ENCODE results near the gene MROH2A.

Gene MROH2A

DNA sequence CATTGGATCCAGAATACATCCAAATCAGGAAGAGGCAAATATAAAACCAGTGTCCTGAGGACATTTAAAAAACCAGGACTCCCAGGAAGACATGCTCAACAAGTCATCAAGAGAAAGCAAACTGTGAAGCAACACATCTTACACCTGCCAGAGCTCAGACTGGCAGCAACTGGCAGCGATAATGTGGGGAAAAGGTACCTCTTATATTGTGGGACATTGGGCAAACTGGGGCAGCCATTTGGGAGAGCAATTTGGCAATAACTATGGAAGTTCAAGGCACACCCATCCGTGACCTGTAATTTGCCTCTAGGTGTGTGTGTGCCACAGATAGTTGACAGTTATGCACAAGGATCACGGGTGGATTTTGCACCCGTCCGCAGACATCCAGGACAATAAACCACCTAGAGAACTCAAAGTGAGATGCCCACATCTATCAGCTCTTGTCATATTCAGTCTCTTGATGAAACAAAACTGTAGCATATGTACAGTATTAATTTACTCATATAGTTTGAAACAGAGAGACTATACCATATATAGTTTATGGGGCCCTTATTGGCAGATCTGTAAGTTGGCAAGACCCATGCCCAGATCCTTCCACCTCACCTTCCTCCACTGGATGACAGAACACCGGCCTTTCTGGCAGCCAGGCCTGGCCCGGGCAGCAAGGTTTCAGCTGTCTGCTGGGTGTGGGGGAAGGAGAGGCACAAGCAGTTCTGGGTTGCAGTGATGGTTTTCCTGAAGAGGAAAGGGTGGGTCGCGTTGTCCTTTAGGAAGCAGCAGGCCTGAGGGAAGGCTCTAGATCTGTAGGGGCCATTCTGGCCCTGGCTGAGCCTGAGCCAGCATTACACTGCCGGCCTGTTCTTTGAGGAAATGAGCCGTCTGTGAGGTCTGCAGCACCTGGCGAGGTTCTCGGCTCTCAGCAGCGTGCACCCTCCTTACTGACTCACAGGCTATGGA is 57.4 kb downstream of the MROH2A start:
- H3K79me2 ChIP-seq = no peaks in the 10 kb centered on the region
- no peak overlapping the region for H3K4me3 ChIP-seq (ENCODE audit: low read depth, low read length)
- TF ChIP-seq, protein P1, sequence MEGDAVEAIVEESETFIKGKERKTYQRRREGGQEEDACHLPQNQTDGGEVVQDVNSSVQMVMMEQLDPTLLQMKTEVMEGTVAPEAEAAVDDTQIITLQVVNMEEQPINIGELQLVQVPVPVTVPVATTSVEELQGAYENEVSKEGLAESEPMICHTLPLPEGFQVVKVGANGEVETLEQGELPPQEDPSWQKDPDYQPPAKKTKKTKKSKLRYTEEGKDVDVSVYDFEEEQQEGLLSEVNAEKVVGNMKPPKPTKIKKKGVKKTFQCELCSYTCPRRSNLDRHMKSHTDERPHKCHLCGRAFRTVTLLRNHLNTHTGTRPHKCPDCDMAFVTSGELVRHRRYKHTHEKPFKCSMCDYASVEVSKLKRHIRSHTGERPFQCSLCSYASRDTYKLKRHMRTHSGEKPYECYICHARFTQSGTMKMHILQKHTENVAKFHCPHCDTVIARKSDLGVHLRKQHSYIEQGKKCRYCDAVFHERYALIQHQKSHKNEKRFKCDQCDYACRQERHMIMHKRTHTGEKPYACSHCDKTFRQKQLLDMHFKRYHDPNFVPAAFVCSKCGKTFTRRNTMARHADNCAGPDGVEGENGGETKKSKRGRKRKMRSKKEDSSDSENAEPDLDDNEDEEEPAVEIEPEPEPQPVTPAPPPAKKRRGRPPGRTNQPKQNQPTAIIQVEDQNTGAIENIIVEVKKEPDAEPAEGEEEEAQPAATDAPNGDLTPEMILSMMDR (IDR thresholded peaks at IDR 0.05) = no peak
- no peaks in the 10 kb centered on the region for H3K4me1 ChIP-seq
- H3K4me2 ChIP-seq (ENCODE audit: low read length) = no peak overlapping the region
- no peak overlapping the region for H3K27ac ChIP-seq
- no peaks in the 10 kb centered on the region for H3K27me3 ChIP-seq (ENCODE audit: control insufficient read depth, insufficient read depth, low read length)
- no peak overlapping the region for H2AFZ ChIP-seq
- no peaks in the 10 kb centered on the region for H3K9me3 ChIP-seq (ENCODE audit: control insufficient read depth, low read length)
- no peak overlapping the region for H3K9ac ChIP-seq
- H3K36me3 ChIP-seq (ENCODE audit: control insufficient read depth, insufficient read depth, low read length) = no peaks in the 10 kb centered on the region

DNA sequence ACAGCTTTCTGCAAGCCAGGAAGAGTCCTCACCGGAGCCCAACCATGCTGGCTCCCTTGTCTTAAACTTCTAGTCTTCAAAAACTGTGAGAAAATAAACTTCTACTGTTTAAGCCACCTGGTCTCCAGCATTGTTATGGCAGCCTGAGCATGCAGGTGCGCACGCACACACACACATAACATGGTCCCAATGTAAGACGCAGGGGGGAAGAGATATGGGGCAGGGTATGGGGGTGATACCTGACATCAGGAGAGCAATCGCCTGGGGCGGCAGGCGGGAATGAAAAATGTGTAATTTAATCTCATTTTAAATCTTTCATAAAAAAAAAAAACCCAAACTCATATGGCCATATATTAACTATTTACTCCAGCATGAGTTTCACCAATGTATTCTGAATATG is 58.2 kb downstream of the MROH2A start:
- Histone ChIP-seq H3K9me3 (ENCODE audit: control insufficient read depth, low read length) (no peaks in the 10 kb centered on the region), H3K27me3 (ENCODE audit: control insufficient read depth, insufficient read depth, low read length) (no peaks in the 10 kb centered on the region), H3K4me3 (ENCODE audit: low read depth, low read length) (no peak overlapping the region), H2AFZ (no peak overlapping the region), H3K79me2 (no peaks in the 10 kb centered on the region), H3K4me2 (ENCODE audit: low read length) (no peak overlapping the region), H3K36me3 (ENCODE audit: control insufficient read depth, insufficient read depth, low read length) (no peaks in the 10 kb centered on the region), H3K4me1 (no peaks in the 10 kb centered on the region), H3K9ac (no peak overlapping the region), H3K27ac (no peak overlapping the region)
- TF ChIP-seq, protein P1 (IDR thresholded peaks at IDR 0.05) = no peak

GRCh38 chr2:233837694-233838229 is 59.6 kb downstream of the MROH2A start:
- Histone ChIP-seq H3K4me3 (ENCODE audit: low read depth, low read length) (no peak overlapping the region), H2AFZ (no peak overlapping the region), H3K27me3 (ENCODE audit: control insufficient read depth, insufficient read depth, low read length) (no peaks in the 10 kb centered on the region), H3K9ac (no peak overlapping the region), H3K4me2 (ENCODE audit: low read length) (no peak overlapping the region), H3K36me3 (ENCODE audit: control insufficient read depth, insufficient read depth, low read length) (no peaks in the 10 kb centered on the region), H3K9me3 (ENCODE audit: control insufficient read depth, low read length) (no peaks in the 10 kb centered on the region), H3K79me2 (no peaks in the 10 kb centered on the region), H3K27ac (no peak overlapping the region), H3K4me1 (no peaks in the 10 kb centered on the region)
- TF ChIP-seq, protein P1 (IDR thresholded peaks at IDR 0.05) = no peak

DNA sequence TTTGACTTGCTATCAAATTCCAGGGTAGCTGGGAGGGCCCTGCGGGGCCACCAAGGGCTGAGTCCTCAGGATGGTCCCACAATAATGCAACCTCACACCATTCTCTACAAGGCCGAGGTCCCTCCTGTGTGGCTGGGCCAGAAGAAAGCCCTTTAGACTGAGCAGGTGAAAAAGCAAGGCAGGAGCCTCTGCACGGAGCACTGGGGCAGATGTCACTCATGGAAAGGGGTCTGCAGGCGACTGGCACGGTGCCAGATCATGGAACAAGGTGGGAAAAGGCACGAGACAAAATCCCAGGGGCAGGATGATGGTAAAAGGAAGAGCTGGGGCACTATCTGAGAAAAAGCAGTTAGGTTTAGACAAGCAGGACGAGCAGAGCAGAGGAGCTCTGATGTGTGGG is 60.1 kb downstream of the MROH2A start:
- H3K4me2 ChIP-seq (ENCODE audit: low read length) = no peak overlapping the region

More for the DNA sequence above, 60.1 kb downstream of the MROH2A start:
- no peak overlapping the region for H2AFZ ChIP-seq
- no peaks in the 10 kb centered on the region for H3K4me1 ChIP-seq
- no peaks in the 10 kb centered on the region for H3K9me3 ChIP-seq (ENCODE audit: control insufficient read depth, low read length)
- no peak overlapping the region for H3K4me3 ChIP-seq (ENCODE audit: low read depth, low read length)
- no peaks in the 10 kb centered on the region for H3K27me3 ChIP-seq (ENCODE audit: control insufficient read depth, insufficient read depth, low read length)
- TF ChIP-seq, protein P1 (IDR thresholded peaks at IDR 0.05) = no peak
- no peak overlapping the region for H3K9ac ChIP-seq
- H3K36me3 ChIP-seq (ENCODE audit: control insufficient read depth, insufficient read depth, low read length) = no peaks in the 10 kb centered on the region
- H3K79me2 ChIP-seq = no peaks in the 10 kb centered on the region
- H3K27ac ChIP-seq = no peak overlapping the region
